Stimulated activated CD8-positive, alpha-beta memory T cell treated with anti-CD3 and anti-CD28 coated beads, Interleukin-15, amount 100 ng/mL, for 48 hours (primary cell): ENCODE measurements around the gene CYBA.
"Not testable (repeated sequence)": the region's sequence is repeated elsewhere in the genome, so short reads cannot be mapped to it uniquely, and the experiment has no call there.

Source experiments
- DNase-seq, 2 donors: peaks; one replicate each; pipeline ENCODE4 v3.0.0-alpha.2; 2020; ENCODE audit warnings: low read depth in 2 of 2

Gene CYBA

GRCh38 chr16:88686439-88687253 lies 35.8 kb upstream of the CYBA start, which contains the start of gene SNAI3:
TSS of gene SNAI3 (minus strand) at chr16:88686507. CDS start at chr16:88686406, 101 bp downstream.
- peak; percentile 77 to 82 for DNase-seq

GRCh38 chr16:88686062-88686438 lies 35.2 kb upstream of the CYBA start:
- DNase-seq = no peak

GRCh38 chr16:88685156-88686061 lies 34.6 kb upstream of the CYBA start:
- DNase-seq = peak in 1 of 2 donors; percentile 62

GRCh38 chr16:88684569-88685155 lies 33.8 kb upstream of the CYBA start:
- no peak for DNase-seq

GRCh38 chr16:88681709-88682451 lies 31.0 kb upstream of the CYBA start:
- DNase-seq = peak in 1 of 2 donors; percentile 76

- no peak for DNase-seq
These were observed 30.3 kb upstream of the CYBA start for GRCh38 chr16:88681084-88681680.

GRCh38 chr16:88680554-88681083 lies 29.8 kb upstream of the CYBA start:
- no peak for DNase-seq

- no peak for DNase-seq
These were observed 27.5 kb upstream of the CYBA start for GRCh38 chr16:88678224-88678979.

- no peak for DNase-seq
These were observed 26.9 kb upstream of the CYBA start for GRCh38 chr16:88677721-88678120.

- DNase-seq = no peak
These were observed 25.8 kb upstream of the CYBA start for GRCh38 chr16:88676502-88677242.

- no peak for DNase-seq
These were observed 23.0 kb upstream of the CYBA start for GRCh38 chr16:88673716-88674379.

- no peak for DNase-seq
These were observed 21.9 kb upstream of the CYBA start for GRCh38 chr16:88672776-88673175.

- no peak for DNase-seq
These were observed 21.0 kb upstream of the CYBA start for GRCh38 chr16:88671806-88672205.

- no peak for DNase-seq
These were observed 19.1 kb upstream of the CYBA start for GRCh38 chr16:88669980-88670379.

GRCh38 chr16:88669493-88669892 lies 18.6 kb upstream of the CYBA start:
- DNase-seq = not testable (repeated sequence)

- no peak for DNase-seq
These were observed 16.6 kb upstream of the CYBA start for GRCh38 chr16:88667461-88667860.

- no peak for DNase-seq
These were observed 14.7 kb upstream of the CYBA start for GRCh38 chr16:88665570-88665969.

- no peak for DNase-seq
These were observed 14.3 kb upstream of the CYBA start for GRCh38 chr16:88665148-88665547.
